ENCODE results near the gene DYRK1A.

DNA sequence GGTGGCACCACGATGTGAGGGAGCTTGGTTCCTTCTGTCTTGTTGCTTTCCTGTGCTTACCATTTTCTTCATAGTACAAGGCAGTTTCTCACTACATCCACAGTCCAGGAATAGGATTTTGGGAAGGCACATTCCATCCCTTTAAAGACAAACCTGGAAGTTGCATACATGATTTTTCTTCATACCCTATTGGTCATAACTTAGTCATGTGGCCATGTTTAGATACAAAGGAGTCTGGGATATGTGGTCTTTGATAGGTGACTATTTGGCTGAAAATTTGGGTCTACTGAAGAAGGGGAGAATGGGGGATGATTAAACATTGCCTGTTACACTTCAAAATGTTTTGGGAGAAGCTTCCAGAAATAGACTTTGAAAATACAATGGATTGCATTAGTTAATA is 7.0 kb downstream of the DYRK1A start:
- TF ChIP-seq OSR1 (CRISPR knock-in tag; IDR thresholded peaks at IDR 0.05): no peak
- TF ChIP-seq ARNTL (CRISPR knock-in tag; IDR thresholded peaks at IDR 0.05; ENCODE audit: borderline replicate concordance, low read depth): no peak
- no peak for TF ChIP-seq GLIS3 (CRISPR knock-in tag; IDR thresholded peaks at IDR 0.05)
- TF ChIP-seq, protein P1, sequence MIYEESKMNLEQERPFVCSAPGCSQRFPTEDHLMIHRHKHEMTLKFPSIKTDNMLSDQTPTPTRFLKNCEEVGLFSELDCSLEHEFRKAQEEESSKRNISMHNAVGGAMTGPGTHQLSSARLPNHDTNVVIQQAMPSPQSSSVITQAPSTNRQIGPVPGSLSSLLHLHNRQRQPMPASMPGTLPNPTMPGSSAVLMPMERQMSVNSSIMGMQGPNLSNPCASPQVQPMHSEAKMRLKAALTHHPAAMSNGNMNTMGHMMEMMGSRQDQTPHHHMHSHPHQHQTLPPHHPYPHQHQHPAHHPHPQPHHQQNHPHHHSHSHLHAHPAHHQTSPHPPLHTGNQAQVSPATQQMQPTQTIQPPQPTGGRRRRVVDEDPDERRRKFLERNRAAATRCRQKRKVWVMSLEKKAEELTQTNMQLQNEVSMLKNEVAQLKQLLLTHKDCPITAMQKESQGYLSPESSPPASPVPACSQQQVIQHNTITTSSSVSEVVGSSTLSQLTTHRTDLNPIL (CRISPR knock-in tag; IDR thresholded peaks at IDR 0.05; ENCODE audit: low read depth): no peak
- no peak for TF ChIP-seq ZFP3 (CRISPR knock-in tag; IDR thresholded peaks at IDR 0.05)
- TF ChIP-seq, protein P2, sequence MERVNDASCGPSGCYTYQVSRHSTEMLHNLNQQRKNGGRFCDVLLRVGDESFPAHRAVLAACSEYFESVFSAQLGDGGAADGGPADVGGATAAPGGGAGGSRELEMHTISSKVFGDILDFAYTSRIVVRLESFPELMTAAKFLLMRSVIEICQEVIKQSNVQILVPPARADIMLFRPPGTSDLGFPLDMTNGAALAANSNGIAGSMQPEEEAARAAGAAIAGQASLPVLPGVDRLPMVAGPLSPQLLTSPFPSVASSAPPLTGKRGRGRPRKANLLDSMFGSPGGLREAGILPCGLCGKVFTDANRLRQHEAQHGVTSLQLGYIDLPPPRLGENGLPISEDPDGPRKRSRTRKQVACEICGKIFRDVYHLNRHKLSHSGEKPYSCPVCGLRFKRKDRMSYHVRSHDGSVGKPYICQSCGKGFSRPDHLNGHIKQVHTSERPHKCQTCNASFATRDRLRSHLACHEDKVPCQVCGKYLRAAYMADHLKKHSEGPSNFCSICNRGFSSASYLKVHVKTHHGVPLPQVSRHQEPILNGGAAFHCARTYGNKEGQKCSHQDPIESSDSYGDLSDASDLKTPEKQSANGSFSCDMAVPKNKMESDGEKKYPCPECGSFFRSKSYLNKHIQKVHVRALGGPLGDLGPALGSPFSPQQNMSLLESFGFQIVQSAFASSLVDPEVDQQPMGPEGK (CRISPR knock-in tag; IDR thresholded peaks at IDR 0.05; ENCODE audit: borderline replicate concordance): no peak
- no peak for TF ChIP-seq PPARA (CRISPR knock-in tag; IDR thresholded peaks at IDR 0.05; ENCODE audit: borderline replicate concordance)
